ENCODE results near the gene CRX.

DNA sequence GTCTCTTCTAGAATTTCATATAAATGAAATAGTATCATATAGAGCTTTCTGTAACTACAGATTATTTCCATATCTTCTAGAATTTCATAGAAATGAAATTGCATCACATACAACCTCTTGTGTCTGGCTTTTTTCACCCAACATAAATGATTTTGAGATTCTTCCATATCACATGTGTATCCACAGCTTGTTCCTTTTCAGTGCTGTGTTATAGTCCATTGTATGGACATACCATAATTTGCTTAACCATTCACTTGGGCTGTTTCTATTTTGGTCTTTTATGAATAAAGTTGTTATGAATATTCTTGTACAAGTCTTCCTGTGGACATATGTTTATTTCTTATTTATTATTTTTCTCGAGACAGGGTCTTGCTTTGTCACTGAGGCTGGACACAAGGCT lies 29.1 kb upstream of the CRX start:
- TF ChIP-seq, protein P1, sequence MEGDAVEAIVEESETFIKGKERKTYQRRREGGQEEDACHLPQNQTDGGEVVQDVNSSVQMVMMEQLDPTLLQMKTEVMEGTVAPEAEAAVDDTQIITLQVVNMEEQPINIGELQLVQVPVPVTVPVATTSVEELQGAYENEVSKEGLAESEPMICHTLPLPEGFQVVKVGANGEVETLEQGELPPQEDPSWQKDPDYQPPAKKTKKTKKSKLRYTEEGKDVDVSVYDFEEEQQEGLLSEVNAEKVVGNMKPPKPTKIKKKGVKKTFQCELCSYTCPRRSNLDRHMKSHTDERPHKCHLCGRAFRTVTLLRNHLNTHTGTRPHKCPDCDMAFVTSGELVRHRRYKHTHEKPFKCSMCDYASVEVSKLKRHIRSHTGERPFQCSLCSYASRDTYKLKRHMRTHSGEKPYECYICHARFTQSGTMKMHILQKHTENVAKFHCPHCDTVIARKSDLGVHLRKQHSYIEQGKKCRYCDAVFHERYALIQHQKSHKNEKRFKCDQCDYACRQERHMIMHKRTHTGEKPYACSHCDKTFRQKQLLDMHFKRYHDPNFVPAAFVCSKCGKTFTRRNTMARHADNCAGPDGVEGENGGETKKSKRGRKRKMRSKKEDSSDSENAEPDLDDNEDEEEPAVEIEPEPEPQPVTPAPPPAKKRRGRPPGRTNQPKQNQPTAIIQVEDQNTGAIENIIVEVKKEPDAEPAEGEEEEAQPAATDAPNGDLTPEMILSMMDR (IDR thresholded peaks at IDR 0.05): no peak
- no peak for TF ChIP-seq POLR2A (IDR thresholded peaks at IDR 0.05)
- TF ChIP-seq EP300 (IDR thresholded peaks at IDR 0.05): no peak

Measured in sigmoid colon (tissue), 4 donors.